Uterus (tissue), 4 donors: Measurements from ENCODE around the gene ITIH5. TPM values are rescaled to one million over a fixed set of nuclear protein-coding genes. Genes with fewer than 3 reads are reported as not detected.

ENCODE experiments used
- DNase-seq, 2 donors: peaks; one replicate each; pipeline ENCODE4 v3.0.0-alpha.2; 2019 to 2020
- H3K27ac ChIP-seq, 2 donors: fragments of 200-600 bp; sonication (generic); 1 replicate in 1 of 2; 2 replicates in 1 of 2; pipeline ENCODE4 v1.5.1; 2016 to 2018
- H3K27me3 ChIP-seq, 2 donors: fragments of 200-600 bp; sonication (generic); one replicate each; pipeline ENCODE4 v1.5.1; 2018 to 2019; ENCODE audit warnings: control low read depth in 1 of 2
- H3K36me3 ChIP-seq, 2 donors: fragments of 200-600 bp; sonication (generic); one replicate each; pipeline ENCODE4 v1.5.1; 2019; ENCODE audit warnings: control low read depth in 1 of 2
- H3K4me1 ChIP-seq, 2 donors: fragments of 200-600 bp; sonication (generic); one replicate each; pipeline ENCODE4 v1.5.1; 2018 to 2019; ENCODE audit warnings: control low read depth in 1 of 2
- H3K4me3 ChIP-seq, 2 donors: fragments of 200-600 bp; sonication (generic); 1 replicate in 1 of 2; 2 replicates in 1 of 2; pipeline ENCODE4 v1.5.1; 2018 to 2019; ENCODE audit warnings: mild to moderate bottlenecking in 1 of 2
- H3K9me3 ChIP-seq, 2 donors: fragments of 200-600 bp; sonication (generic); one replicate each; pipeline ENCODE4 v1.5.1; 2019; ENCODE audit warnings: control low read depth in 1 of 2
- POLR2A ChIP-seq, 2 donors: fragments of 450-650 bp; IDR thresholded peaks; one replicate each; pipeline ENCODE4 v1.6.1; 2016; ENCODE audit warnings: antibody characterized with exemption in 2 of 2, mild to moderate bottlenecking in 1 of 2, moderate library complexity in 1 of 2
- intact Hi-C: fragments of 100-400 bp; cut with DNase I; formaldehyde crosslinking; loops from one replicate; pipeline ENCODE4 v1.15.1; 2023; ENCODE audit warnings: low total_unique reads
- total RNA-seq, 4 donors: library from RNA; depleted of rRNA in 3 of 4; stranded (reverse); fragments of >200 nt in 3 of 4; gene quantifications; one replicate each; pipeline versions ENCODE4 v1.1.0 to v1.2.4, GENCODE V29; 2014 to 2023
- TF ChIP-seq, protein P1 (sequence below), 4 experiments: fragments of 200-600 bp in 2 of 4; fragments of 450-650 bp in 2 of 4; sonication (generic) in 2 of 4; IDR thresholded peaks; one replicate each; pipeline ENCODE4 v1.5.1; 2016 to 2019; ENCODE audit warnings: antibody characterized with exemption in 4 of 4, mild to moderate bottlenecking in 2 of 4, moderate library complexity in 1 of 4
- donor health status: DM: yes; HTN: yes; CAD: no.

The ITIH5 gene
- total RNA-seq, 4 donors from 2014 or later, result 8.4 to 32.9 (median 16.9) TPM

DNA sequence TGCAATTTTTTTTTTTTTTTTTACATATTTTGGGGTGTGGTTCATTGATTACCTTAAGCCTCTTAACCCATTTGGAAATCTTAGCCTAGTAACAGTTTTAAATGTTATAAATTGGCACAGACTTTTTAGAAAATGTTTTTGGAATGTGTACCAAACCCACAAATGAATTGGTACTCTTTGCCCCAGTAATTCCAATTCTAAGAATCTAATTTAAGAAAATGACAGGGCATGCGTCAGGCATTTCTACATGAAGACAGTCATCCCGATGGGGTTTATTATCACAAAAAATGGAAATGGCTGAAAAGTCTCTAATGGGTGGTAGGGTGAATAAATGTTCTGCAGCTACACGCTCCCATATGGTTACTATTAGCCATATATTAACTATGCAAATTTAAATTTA is 54.9 kb downstream of the ITIH5 start:
- H3K4me1 ChIP-seq, result no peaks in the 10 kb centered on the region
- intact Hi-C loops, result no loop called here
- no peak overlapping the region for H3K27ac ChIP-seq
- no peak overlapping the region for H3K4me3 ChIP-seq
- no peak for DNase-seq
- no peaks in the 10 kb centered on the region for H3K36me3 ChIP-seq
- TF ChIP-seq, protein P1, sequence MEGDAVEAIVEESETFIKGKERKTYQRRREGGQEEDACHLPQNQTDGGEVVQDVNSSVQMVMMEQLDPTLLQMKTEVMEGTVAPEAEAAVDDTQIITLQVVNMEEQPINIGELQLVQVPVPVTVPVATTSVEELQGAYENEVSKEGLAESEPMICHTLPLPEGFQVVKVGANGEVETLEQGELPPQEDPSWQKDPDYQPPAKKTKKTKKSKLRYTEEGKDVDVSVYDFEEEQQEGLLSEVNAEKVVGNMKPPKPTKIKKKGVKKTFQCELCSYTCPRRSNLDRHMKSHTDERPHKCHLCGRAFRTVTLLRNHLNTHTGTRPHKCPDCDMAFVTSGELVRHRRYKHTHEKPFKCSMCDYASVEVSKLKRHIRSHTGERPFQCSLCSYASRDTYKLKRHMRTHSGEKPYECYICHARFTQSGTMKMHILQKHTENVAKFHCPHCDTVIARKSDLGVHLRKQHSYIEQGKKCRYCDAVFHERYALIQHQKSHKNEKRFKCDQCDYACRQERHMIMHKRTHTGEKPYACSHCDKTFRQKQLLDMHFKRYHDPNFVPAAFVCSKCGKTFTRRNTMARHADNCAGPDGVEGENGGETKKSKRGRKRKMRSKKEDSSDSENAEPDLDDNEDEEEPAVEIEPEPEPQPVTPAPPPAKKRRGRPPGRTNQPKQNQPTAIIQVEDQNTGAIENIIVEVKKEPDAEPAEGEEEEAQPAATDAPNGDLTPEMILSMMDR (IDR thresholded peaks at IDR 0.05), result no peak
- no peak for TF ChIP-seq POLR2A (IDR thresholded peaks at IDR 0.05)
- no peaks in the 10 kb centered on the region for H3K27me3 ChIP-seq
- no peaks in the 10 kb centered on the region for H3K9me3 ChIP-seq

GRCh38 chr10:7610651-7611389 is 55.9 kb downstream of the ITIH5 start:
- TF ChIP-seq POLR2A (IDR thresholded peaks at IDR 0.05), result no peak
- TF ChIP-seq, protein P1 (IDR thresholded peaks at IDR 0.05), result no peak
- H3K36me3 ChIP-seq, result no peaks in the 10 kb centered on the region
- DNase-seq, result peak; percentile 35 to 74
- H3K4me3 ChIP-seq, result no peak overlapping the region
- H3K9me3 ChIP-seq, result no peaks in the 10 kb centered on the region
- intact Hi-C loops, result no loop called here
- H3K27ac ChIP-seq, result no peak overlapping the region
- H3K27me3 ChIP-seq, result no peaks in the 10 kb centered on the region
- no peaks in the 10 kb centered on the region for H3K4me1 ChIP-seq

GRCh38 chr10:7610026-7610425 is 56.7 kb downstream of the ITIH5 start:
- TF ChIP-seq POLR2A (IDR thresholded peaks at IDR 0.05), result no peak
- TF ChIP-seq, protein P1 (IDR thresholded peaks at IDR 0.05), result no peak
- H3K4me3 ChIP-seq, result no peak overlapping the region
- intact Hi-C loops, result no loop called here
- no peaks in the 10 kb centered on the region for H3K27me3 ChIP-seq
- H3K9me3 ChIP-seq, result no peaks in the 10 kb centered on the region
- H3K36me3 ChIP-seq, result no peaks in the 10 kb centered on the region
- H3K27ac ChIP-seq, result no peak overlapping the region
- DNase-seq, result no peak
- H3K4me1 ChIP-seq, result no peaks in the 10 kb centered on the region

- no peaks in the 10 kb centered on the region for H3K9me3 ChIP-seq
- TF ChIP-seq POLR2A (IDR thresholded peaks at IDR 0.05), result no peak
- TF ChIP-seq, protein P1 (IDR thresholded peaks at IDR 0.05), result no peak
- intact Hi-C loops, result no loop called here
- no peak overlapping the region for H3K27ac ChIP-seq
- H3K4me3 ChIP-seq, result no peak overlapping the region
- H3K4me1 ChIP-seq, result no peaks in the 10 kb centered on the region
- no peaks in the 10 kb centered on the region for H3K36me3 ChIP-seq
- no peaks in the 10 kb centered on the region for H3K27me3 ChIP-seq
- no peak for DNase-seq
Measured at GRCh38 chr10:7609556-7609955, 57.2 kb downstream of the ITIH5 start.

DNA sequence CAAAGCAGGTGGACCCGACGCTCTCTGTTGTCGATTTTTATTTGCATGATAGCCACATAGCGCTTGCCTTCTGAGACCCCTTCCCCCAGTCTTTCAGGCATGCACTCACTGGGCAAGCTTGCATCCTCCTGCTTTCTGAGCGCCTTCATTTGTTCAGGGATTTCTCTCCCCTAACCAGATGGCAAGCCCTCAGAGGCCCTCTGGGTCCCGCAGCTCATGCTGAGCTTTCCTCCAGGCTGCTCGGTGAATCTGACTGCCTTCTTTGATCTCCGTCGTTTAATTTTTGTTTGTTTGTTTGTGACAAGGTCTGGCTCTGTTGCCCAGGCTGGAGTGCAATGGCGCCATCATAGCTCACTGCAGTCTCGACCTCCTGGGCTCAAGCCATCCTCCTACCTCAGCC is 58.8 kb downstream of the ITIH5 start:
- no peaks in the 10 kb centered on the region for H3K9me3 ChIP-seq
- H3K27ac ChIP-seq, result no peak overlapping the region
- DNase-seq, result no peak
- intact Hi-C loops, result no loop called here
- TF ChIP-seq, protein P1 (IDR thresholded peaks at IDR 0.05), result no peak
- TF ChIP-seq POLR2A (IDR thresholded peaks at IDR 0.05), result no peak
- no peaks in the 10 kb centered on the region for H3K36me3 ChIP-seq
- no peak overlapping the region for H3K4me3 ChIP-seq
- no peaks in the 10 kb centered on the region for H3K4me1 ChIP-seq
- H3K27me3 ChIP-seq, result no peaks in the 10 kb centered on the region
